ENCODE results near the gene CD28. TPM values are rescaled to one million over a fixed set of nuclear protein-coding genes. Genes with fewer than 3 reads are reported as not detected.
A peak's percentile ranks its signal among the peaks of the same experiment; 100 is the strongest.
"Not testable (repeated sequence)": the region's sequence is repeated elsewhere in the genome, so short reads cannot be mapped to it uniquely, and the experiment has no call there.

The CD28 gene
- total and polyA plus RNA-seq, 10 donors: 1.3 to 22.4 (median 13.0) TPM

DNA sequence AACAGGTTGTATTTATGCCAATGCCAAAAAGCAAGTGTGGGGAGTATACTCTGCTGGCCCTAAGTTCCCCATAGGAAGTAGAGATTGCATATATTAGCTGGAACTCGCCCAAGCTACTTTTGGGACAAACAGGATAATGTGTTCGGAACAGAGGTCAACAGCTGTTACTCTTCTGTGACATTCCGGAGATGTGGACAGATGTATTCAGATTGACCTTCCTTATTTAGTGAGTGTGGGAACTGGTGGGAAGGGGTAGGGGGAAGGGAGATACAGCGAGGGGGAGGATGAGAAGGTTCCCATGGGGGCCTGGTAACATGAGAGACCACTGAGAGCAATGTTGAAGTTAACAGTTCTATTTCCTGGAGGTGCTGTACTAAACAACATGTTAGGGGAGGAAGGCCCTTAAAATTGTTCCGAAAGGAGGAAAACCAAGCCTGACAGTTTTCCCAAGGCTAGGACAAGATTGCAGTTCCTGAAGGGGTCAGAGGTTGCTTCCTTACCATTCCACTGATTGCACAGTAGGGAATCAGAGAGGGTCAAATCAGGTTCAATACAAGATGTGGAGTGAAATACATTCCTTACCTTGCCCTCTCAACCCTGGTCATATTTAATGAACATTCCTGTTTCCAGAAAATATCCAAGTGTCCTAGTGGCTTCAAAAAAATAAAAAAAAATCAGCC lies 14.3 kb upstream of the CD28 start:
- H3K27ac ChIP-seq: peak overlapping the region; percentile 17 to 77 (median 69)
- TF ChIP-seq POLR2AphosphoS5 (IDR thresholded peaks at IDR 0.05): peak in 1 of 3 donors; percentile 47
- TF ChIP-seq CTCF (IDR thresholded peaks at IDR 0.05 in 8 of 11, conservative IDR thresholded peaks at IDR 0.05 in 3 of 11): peak in 1 of 11 experiments; percentile 5
- no peak for TF ChIP-seq POLR2A (IDR thresholded peaks at IDR 0.05)
- no peaks in the 10 kb centered on the region for H3K36me3 ChIP-seq
- intact Hi-C loops (cut with DNase I; ENCODE audit: low total_unique reads): no loop called here
- H3K4me1 ChIP-seq: peaks cover 20 to 61% (median 44%) of the 10 kb centered on the region in 6 donors
- peaks cover 0 to 9% (median 0%) of the 10 kb centered on the region in 7 donors for H3K27me3 ChIP-seq (replicated peaks in 1 of 7)
- 49 to 74% (median 59%) methylated on average over 5 of the region's 5 CpGs for WGBS, 5 donors
- no peaks in the 10 kb centered on the region for H3K9me3 ChIP-seq
- H3K4me3 ChIP-seq: no peak overlapping the region
- no peak for DNase-seq

DNA sequence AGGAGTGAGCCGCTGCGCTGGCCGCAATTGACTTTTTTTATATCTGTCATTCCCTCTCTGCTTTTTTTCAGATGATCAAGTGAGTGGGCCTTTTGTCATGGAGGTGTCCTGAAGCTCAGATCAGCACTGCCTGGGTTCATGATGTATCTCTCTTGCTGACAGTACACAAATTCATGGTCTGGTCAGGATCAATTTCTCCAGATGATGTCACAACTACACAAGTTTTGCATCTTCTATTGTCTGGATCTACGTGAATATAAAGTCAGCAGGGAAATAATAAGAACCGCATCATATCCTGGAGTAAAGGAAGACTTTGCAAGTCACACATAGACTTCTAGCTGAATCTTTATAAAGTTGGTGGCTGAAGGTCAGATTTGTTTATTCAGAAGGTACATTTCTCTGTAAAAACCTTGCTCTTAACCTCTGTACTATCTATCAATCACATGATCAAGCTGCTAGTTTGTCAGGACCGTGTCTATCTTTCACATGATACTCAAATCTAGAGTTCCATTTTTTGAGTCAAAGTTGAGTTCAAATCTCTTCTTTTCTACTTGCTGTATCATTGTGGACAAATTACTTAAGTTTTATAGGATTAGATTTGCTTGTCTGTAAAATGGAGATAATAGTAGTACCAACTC lies 13.1 kb upstream of the CD28 start:
- Histone ChIP-seq H3K27me3 (replicated peaks in 1 of 7) (peaks cover 0 to 4% (median 0%) of the 10 kb centered on the region in 7 donors), H3K27ac (peak overlapping the region in 7 of 8 donors; percentile 51 to 77 (median 70)), H3K4me3 (no peak overlapping the region), H3K9me3 (no peaks in the 10 kb centered on the region), H3K36me3 (no peaks in the 10 kb centered on the region), H3K4me1 (peaks cover 19 to 51% (median 41%) of the 10 kb centered on the region in 6 donors)
- intact Hi-C loops (cut with DNase I; ENCODE audit: low total_unique reads): no loop called here
- no peak for DNase-seq
- WGBS, 5 donors: 84 to 89% (median 88%) methylated on average over 6 of the region's 6 CpGs
- TF ChIP-seq POLR2A (IDR thresholded peaks at IDR 0.05) (no peak), POLR2AphosphoS5 (IDR thresholded peaks at IDR 0.05) (no peak), CTCF (IDR thresholded peaks at IDR 0.05 in 8 of 11, conservative IDR thresholded peaks at IDR 0.05 in 3 of 11) (no peak)

GRCh38 chr2:203694191-203694590 lies 12.2 kb upstream of the CD28 start:
- DNase-seq: no peak
- peak overlapping the region in 5 of 8 donors; percentile 28 to 77 (median 75) for H3K27ac ChIP-seq
- peaks cover 11 to 42% (median 32%) of the 10 kb centered on the region in 6 donors for H3K4me1 ChIP-seq
- H3K27me3 ChIP-seq (replicated peaks in 1 of 7): peaks cover 0 to 4% (median 0%) of the 10 kb centered on the region in 7 donors
- intact Hi-C loops (cut with DNase I; ENCODE audit: low total_unique reads): no loop called here
- WGBS, 5 donors: 62 to 81% (median 68%) methylated on average over 3 of the region's 3 CpGs
- no peak overlapping the region for H3K4me3 ChIP-seq
- no peaks in the 10 kb centered on the region for H3K36me3 ChIP-seq
- H3K9me3 ChIP-seq: no peaks in the 10 kb centered on the region
- TF ChIP-seq POLR2A (IDR thresholded peaks at IDR 0.05): no peak
- TF ChIP-seq CTCF (IDR thresholded peaks at IDR 0.05 in 8 of 11, conservative IDR thresholded peaks at IDR 0.05 in 3 of 11): no peak
- no peak for TF ChIP-seq POLR2AphosphoS5 (IDR thresholded peaks at IDR 0.05)

- TF ChIP-seq CTCF (IDR thresholded peaks at IDR 0.05 in 8 of 11, conservative IDR thresholded peaks at IDR 0.05 in 3 of 11): no peak
- TF ChIP-seq POLR2A (IDR thresholded peaks at IDR 0.05): no peak
- no peak for TF ChIP-seq POLR2AphosphoS5 (IDR thresholded peaks at IDR 0.05)
- Histone ChIP-seq H3K4me3 (no peak overlapping the region), H3K36me3 (no peaks in the 10 kb centered on the region), H3K27me3 (replicated peaks in 1 of 7) (no peaks in the 10 kb centered on the region), H3K27ac (no peak overlapping the region), H3K9me3 (peaks cover 0 to 5% (median 2%) of the 10 kb centered on the region in 8 donors), H3K4me1 (peaks cover 0 to 16% (median 9%) of the 10 kb centered on the region in 6 donors)
- 85 to 93% (median 91%) methylated on average over 1 of the region's 1 CpG for WGBS, 5 donors
- intact Hi-C loops (cut with DNase I; ENCODE audit: low total_unique reads): no loop called here
- no peak for DNase-seq
These were observed 9.2 kb upstream of the CD28 start for GRCh38 chr2:203697190-203697589.

- H3K27ac ChIP-seq; H3K4me3 ChIP-seq; intact Hi-C loops (cut with DNase I; ENCODE audit: low total_unique reads); DNase-seq; H3K36me3 ChIP-seq; H3K9me3 ChIP-seq; H3K27me3 ChIP-seq (replicated peaks in 1 of 7): not testable (repeated sequence)
- H3K4me1 ChIP-seq: peaks cover 0 to 14% (median 5%) of the 10 kb centered on the region in 6 donors
- WGBS, 5 donors: 89 to 97% (median 94%) methylated on average over 2 of the region's 2 CpGs
These were observed 8.7 kb upstream of the CD28 start for GRCh38 chr2:203697763-203698162.

GRCh38 chr2:203698410-203698809 lies 8.0 kb upstream of the CD28 start:
- H3K27me3 ChIP-seq (replicated peaks in 1 of 7); H3K27ac ChIP-seq; H3K4me1 ChIP-seq; intact Hi-C loops (cut with DNase I; ENCODE audit: low total_unique reads); DNase-seq; H3K4me3 ChIP-seq; H3K36me3 ChIP-seq: not testable (repeated sequence)
- WGBS, 5 donors: 80 to 96% (median 91%) methylated on average over 5 of the region's 5 CpGs
- peaks cover 0 to 16% (median 4%) of the 10 kb centered on the region in 8 donors for H3K9me3 ChIP-seq

Measured in spleen (tissue), 11 donors.